Right kidney (tissue), 1 donor: ENCODE results near the gene BEND3.
"Not testable (repeated sequence)": the region's sequence is repeated elsewhere in the genome, so short reads cannot be mapped to it uniquely, and the experiment has no call there.

ENCODE experiments used
- DNase-seq: peaks from one replicate; pipeline ENCODE4 v3.0.0-alpha.2; 2016

Gene BEND3

DNA sequence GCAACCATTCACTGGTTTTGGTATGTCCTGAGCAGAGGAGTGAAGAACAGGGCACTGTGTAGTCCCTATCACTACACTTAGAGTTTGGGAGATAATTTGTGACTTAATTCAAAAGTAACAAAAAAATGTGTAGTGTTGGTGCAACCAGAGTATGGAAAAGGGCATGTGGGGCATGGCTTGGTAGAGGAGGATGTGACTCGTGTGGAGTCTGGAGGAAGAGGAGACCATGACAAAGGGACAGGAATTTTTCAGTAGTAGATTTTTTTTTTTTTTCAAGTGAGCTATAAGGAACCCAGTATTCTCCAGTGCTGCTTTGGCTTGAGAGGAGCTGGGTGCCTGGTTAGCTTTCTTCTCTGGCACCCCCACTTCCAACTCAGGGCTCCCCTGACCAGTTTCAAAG, 82.2 kb downstream of the BEND3 start:
- DNase-seq = no peak

DNA sequence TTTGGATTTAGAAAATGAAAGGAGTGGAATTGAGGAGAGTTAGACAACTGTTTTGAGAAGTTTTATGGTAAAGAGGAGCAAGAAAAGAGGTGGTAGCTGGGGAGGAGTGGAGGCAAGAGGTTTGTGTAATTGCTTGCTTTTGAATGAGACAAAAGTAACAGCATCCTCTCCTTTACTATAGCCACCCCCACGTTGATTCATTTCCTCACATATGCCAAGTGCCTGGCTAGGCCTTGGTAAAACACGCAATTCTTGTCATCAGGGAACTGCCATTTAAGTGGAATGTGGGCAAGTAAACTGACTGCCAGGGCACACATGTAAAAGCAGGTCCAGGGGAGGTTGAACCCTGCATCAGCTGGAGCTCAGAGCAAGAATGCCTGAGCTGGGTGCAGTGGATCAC, 83.3 kb downstream of the BEND3 start:
- DNase-seq = no peak

DNA sequence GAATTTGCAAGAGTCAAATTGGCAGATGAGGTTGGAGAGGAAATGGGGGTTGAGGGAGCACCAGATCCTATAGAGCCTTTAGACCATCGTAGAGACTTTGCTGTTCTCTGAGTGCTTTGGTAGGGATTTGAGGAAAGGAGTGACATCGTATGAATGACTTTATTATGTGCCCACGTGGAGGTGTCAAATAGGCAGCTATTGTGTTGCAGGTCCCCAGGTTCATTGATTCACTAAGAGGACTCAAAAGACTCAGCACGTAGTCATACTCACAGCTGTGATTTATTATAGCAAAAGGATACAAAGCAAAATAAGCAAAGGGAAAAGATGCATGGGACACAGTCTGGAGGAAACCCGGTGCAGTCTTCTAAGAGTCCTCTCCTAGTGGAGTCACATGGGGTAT, 85.2 kb downstream of the BEND3 start:
- no peak for DNase-seq

DNA sequence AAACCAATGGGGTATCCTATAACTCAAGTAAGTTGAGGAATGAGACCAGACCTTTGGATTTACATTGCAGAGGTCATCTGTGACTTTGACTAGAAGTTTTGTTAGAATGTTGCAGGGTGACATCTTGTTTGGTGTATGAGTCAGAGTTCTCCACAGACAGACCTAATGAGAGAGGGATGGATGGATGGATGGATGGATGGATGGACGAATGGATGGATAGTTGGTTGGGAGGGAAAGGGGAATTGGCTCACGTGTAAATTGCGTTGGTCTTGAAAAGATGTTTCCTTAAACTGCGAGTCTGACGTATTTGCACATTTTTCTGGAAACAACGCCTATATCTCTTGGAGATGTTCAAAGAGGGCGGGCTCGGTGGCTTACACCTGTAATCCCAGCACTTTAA, 88.3 kb downstream of the BEND3 start:
- DNase-seq = no peak

DNA sequence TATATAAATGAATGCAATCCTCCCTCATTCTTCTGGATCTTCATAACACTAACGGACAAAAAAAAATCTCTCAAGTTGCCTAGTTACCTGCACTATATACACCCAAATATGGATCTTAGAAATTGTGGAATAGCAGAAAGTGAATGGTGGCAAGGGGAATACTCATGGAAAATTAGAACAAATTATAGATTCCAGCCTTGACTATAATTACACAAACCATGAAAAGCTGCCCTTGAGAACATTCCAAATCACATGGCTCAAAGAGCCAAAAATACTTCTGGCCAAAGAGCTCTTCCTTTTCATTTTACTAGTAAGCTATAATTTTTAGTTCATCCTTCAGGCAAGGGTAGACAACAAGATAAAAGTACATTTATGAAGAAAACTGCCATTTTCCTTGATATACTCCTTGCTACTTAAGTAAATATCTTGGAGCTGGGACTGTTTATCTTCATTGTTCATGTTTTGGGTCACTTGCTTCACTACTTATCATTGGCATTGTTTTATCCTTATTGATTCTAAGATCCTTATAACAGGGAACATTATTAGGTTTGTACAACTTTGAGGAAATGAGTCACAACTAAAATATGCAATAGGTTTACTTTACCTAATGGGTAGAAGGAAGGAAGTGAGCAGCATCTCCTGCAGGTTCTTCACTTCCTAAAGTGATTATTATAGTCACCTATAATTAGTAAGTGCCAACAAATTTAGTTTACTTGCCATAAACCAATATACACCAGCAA, 93.7 kb downstream of the BEND3 start:
- DNase-seq = no peak

DNA sequence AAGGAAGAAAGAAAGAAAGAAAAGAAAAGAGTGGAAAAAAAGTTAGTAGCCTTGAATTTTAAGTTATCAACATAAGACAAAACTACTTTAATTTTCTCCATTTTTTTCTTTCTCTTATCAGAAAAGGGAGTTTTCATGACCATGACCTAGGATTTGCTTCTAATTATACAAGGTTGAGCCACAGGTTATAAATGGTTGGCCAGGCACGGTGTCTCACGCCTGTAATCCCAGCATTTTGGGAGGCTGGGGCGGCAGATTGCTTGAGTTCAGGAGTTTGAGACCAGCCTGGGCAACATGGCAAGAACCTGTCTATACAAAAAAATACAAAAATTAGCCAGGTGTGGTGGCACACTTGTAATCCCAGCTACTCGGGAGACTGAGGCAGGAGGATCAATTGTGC, 95.1 kb downstream of the BEND3 start:
- DNase-seq = no peak

DNA sequence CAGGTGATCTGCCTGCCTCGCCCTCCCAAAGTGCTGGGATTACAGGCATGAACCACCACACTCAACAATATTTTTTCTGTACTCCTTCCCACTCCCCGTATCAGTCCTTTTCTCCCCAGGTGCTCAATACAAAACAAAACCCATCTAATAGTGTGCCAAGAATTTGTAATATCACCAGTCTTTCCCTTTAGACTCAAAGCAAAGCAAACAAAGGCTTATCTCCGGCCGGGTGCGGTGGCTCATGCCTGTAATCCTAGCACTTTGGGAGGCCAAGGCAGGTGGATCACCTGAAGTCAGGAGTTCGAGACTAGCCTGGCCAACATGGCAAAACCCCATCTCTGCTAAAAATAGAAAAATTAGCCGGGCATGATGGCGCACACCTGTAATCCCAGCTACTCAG, 95.7 kb downstream of the BEND3 start:
- not testable (repeated sequence) for DNase-seq

DNA sequence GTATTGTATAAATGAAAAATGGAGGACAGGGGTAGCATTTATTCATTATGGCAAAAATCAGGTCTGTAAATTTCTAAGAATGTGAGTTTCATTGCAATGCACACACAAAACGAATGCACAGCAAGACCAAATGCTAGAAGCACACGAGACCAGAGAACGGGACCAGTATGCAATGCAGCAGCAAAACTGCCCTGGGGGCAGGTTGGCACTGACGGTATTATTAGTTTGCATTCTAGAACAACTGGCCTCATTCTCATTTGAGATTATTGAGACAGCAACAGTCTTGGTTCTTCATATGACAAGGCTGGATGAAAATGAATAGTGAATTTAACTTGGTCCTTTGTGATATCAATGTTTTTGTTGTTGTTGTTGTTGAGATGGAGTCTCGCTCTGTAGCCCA, 96.3 kb downstream of the BEND3 start:
- no peak for DNase-seq
